ENCODE results near the gene PCDH9.
"Not testable (repeated sequence)": the region's sequence is repeated elsewhere in the genome, so short reads cannot be mapped to it uniquely, and the experiment has no call there.

PCDH9 gene

GRCh38 chr13:66887088-66887487 lies 343.0 kb downstream of the PCDH9 start:
- DNase-seq (ENCODE audit: extremely low read depth, insufficient read length): no peak
- TF ChIP-seq, protein P1, sequence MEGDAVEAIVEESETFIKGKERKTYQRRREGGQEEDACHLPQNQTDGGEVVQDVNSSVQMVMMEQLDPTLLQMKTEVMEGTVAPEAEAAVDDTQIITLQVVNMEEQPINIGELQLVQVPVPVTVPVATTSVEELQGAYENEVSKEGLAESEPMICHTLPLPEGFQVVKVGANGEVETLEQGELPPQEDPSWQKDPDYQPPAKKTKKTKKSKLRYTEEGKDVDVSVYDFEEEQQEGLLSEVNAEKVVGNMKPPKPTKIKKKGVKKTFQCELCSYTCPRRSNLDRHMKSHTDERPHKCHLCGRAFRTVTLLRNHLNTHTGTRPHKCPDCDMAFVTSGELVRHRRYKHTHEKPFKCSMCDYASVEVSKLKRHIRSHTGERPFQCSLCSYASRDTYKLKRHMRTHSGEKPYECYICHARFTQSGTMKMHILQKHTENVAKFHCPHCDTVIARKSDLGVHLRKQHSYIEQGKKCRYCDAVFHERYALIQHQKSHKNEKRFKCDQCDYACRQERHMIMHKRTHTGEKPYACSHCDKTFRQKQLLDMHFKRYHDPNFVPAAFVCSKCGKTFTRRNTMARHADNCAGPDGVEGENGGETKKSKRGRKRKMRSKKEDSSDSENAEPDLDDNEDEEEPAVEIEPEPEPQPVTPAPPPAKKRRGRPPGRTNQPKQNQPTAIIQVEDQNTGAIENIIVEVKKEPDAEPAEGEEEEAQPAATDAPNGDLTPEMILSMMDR (IDR thresholded peaks at IDR 0.05; ENCODE audit: insufficient read depth, low read length, poor library complexity, severe bottlenecking): no peak
- Histone ChIP-seq H3K4me3 (replicated peaks; ENCODE audit: low read depth, low read length) (no peak overlapping the region), H3K27me3 (replicated peaks; ENCODE audit: control insufficient read depth, insufficient read depth, low read length) (no peaks in the 10 kb centered on the region), H3K36me3 (ENCODE audit: control insufficient read depth, insufficient read depth, low read length) (no peaks in the 10 kb centered on the region)

DNA sequence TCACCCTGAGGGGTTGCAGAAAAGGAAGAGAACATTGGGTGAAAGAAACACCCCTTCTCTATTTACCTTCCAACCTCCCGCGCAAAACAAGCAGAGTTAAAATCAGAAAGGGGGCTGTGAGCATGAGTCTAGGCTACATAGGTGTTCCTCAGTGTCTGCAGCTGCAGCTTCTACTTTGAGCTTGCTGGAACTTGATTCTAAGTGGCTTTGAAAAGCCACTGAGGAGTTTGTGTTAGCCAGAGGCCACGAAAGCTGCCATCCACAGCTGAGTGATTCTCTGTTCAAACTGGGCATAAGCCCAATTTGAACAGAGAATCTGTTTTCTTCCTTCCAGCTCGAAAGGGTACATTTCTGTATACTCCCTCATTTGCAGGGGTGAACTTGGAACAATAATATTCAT lies 343.9 kb downstream of the PCDH9 start:
- TF ChIP-seq, protein P1 (IDR thresholded peaks at IDR 0.05; ENCODE audit: insufficient read depth, low read length, poor library complexity, severe bottlenecking): no peak
- no peak for DNase-seq (ENCODE audit: extremely low read depth, insufficient read length)
- no peak overlapping the region for H3K4me3 ChIP-seq (replicated peaks; ENCODE audit: low read depth, low read length)
- H3K27me3 ChIP-seq (replicated peaks; ENCODE audit: control insufficient read depth, insufficient read depth, low read length): no peaks in the 10 kb centered on the region
- no peaks in the 10 kb centered on the region for H3K36me3 ChIP-seq (ENCODE audit: control insufficient read depth, insufficient read depth, low read length)

GRCh38 chr13:66881170-66881569 lies 349.0 kb downstream of the PCDH9 start:
- not testable (repeated sequence) for DNase-seq (ENCODE audit: extremely low read depth, insufficient read length); H3K4me3 ChIP-seq (replicated peaks; ENCODE audit: low read depth, low read length); H3K27me3 ChIP-seq (replicated peaks; ENCODE audit: control insufficient read depth, insufficient read depth, low read length); H3K36me3 ChIP-seq (ENCODE audit: control insufficient read depth, insufficient read depth, low read length)

- no peak for DNase-seq (ENCODE audit: extremely low read depth, insufficient read length)
- Histone ChIP-seq H3K36me3 (ENCODE audit: control insufficient read depth, insufficient read depth, low read length) (no peaks in the 10 kb centered on the region), H3K27me3 (replicated peaks; ENCODE audit: control insufficient read depth, insufficient read depth, low read length) (no peaks in the 10 kb centered on the region), H3K4me3 (replicated peaks; ENCODE audit: low read depth, low read length) (no peak overlapping the region)
- TF ChIP-seq, protein P1 (IDR thresholded peaks at IDR 0.05; ENCODE audit: insufficient read depth, low read length, poor library complexity, severe bottlenecking): no peak
Observed at GRCh38 chr13:66879988-66880387, 350.1 kb downstream of the PCDH9 start.

GRCh38 chr13:66875264-66875663 lies 354.9 kb downstream of the PCDH9 start:
- TF ChIP-seq, protein P1 (IDR thresholded peaks at IDR 0.05; ENCODE audit: insufficient read depth, low read length, poor library complexity, severe bottlenecking): no peak
- no peaks in the 10 kb centered on the region for H3K36me3 ChIP-seq (ENCODE audit: control insufficient read depth, insufficient read depth, low read length)
- no peak overlapping the region for H3K4me3 ChIP-seq (replicated peaks; ENCODE audit: low read depth, low read length)
- H3K27me3 ChIP-seq (replicated peaks; ENCODE audit: control insufficient read depth, insufficient read depth, low read length): no peaks in the 10 kb centered on the region
- DNase-seq (ENCODE audit: extremely low read depth, insufficient read length): no peak

GRCh38 chr13:66864627-66865026 lies 365.5 kb downstream of the PCDH9 start:
- Histone ChIP-seq H3K36me3 (ENCODE audit: control insufficient read depth, insufficient read depth, low read length) (no peaks in the 10 kb centered on the region), H3K4me3 (replicated peaks; ENCODE audit: low read depth, low read length) (no peak overlapping the region), H3K27me3 (replicated peaks; ENCODE audit: control insufficient read depth, insufficient read depth, low read length) (no peaks in the 10 kb centered on the region)
- TF ChIP-seq, protein P1 (IDR thresholded peaks at IDR 0.05; ENCODE audit: insufficient read depth, low read length, poor library complexity, severe bottlenecking): no peak
- no peak for DNase-seq (ENCODE audit: extremely low read depth, insufficient read length)
